GM21447 (cell line): ENCODE measurements around the gene FRMD4B.

ENCODE experiments used
- ATAC-seq: cut with Tn5 transposase; IDR thresholded peaks from one replicate; pipeline ENCODE4 v1.9.1; 2021; ENCODE audit not compliant: unreplicated experiment

The FRMD4B gene

GRCh38 chr3:69368129-69368741 is 17.7 kb downstream of the FRMD4B start:
- peak; percentile 99 for ATAC-seq

GRCh38 chr3:69367586-69367985 is 18.3 kb downstream of the FRMD4B start:
- ATAC-seq, result no peak

GRCh38 chr3:69364354-69364753 is 21.5 kb downstream of the FRMD4B start:
- no peak for ATAC-seq

GRCh38 chr3:69360690-69361089 is 25.2 kb downstream of the FRMD4B start:
- no peak for ATAC-seq

GRCh38 chr3:69359916-69360315 is 26.0 kb downstream of the FRMD4B start:
- ATAC-seq, result no peak

GRCh38 chr3:69359339-69359893 is 26.5 kb downstream of the FRMD4B start:
- ATAC-seq, result no peak

GRCh38 chr3:69357196-69357595 is 28.7 kb downstream of the FRMD4B start:
- no peak for ATAC-seq

- ATAC-seq, result no peak
Measured at GRCh38 chr3:69354948-69355347, 30.9 kb downstream of the FRMD4B start.

- ATAC-seq, result no peak
Measured at GRCh38 chr3:69353503-69353902, 32.4 kb downstream of the FRMD4B start.

- no peak for ATAC-seq
Measured at GRCh38 chr3:69353088-69353478, 32.8 kb downstream of the FRMD4B start.

GRCh38 chr3:69352305-69353087 is 33.4 kb downstream of the FRMD4B start:
- ATAC-seq, result no peak

GRCh38 chr3:69343875-69344274 is 42.0 kb downstream of the FRMD4B start:
- ATAC-seq, result no peak

- no peak for ATAC-seq
Measured at GRCh38 chr3:69342074-69342473, 43.8 kb downstream of the FRMD4B start.

GRCh38 chr3:69339760-69340159 is 46.1 kb downstream of the FRMD4B start:
- no peak for ATAC-seq

GRCh38 chr3:69338911-69339310 is 47.0 kb downstream of the FRMD4B start:
- ATAC-seq, result no peak

GRCh38 chr3:69332934-69333333 is 53.0 kb downstream of the FRMD4B start:
- ATAC-seq, result no peak

GRCh38 chr3:69330891-69331400 is 54.9 kb downstream of the FRMD4B start:
- ATAC-seq, result no peak

- no peak for ATAC-seq
Measured at GRCh38 chr3:69329892-69330291, 56.0 kb downstream of the FRMD4B start.

- ATAC-seq, result no peak
Measured at GRCh38 chr3:69328963-69329302, 57.0 kb downstream of the FRMD4B start.

GRCh38 chr3:69328103-69328962 is 57.6 kb downstream of the FRMD4B start:
- no peak for ATAC-seq

- peak; percentile 90 for ATAC-seq
Measured at GRCh38 chr3:69326855-69327300, 59.0 kb downstream of the FRMD4B start.
